ENCODE measurements around the gene R3HCC1L. TPM values are rescaled to one million over a fixed set of nuclear protein-coding genes. Genes with fewer than 3 reads are reported as not detected.
"Not testable (repeated sequence)": the region's sequence is repeated elsewhere in the genome, so short reads cannot be mapped to it uniquely, and the experiment has no call there.

R3HCC1L gene
- total RNA-seq, 1 experiment from 2014 or later, result 12.1 TPM

GRCh38 chr10:98226508-98227144 lies 92.2 kb downstream of the R3HCC1L start:
- DNase-seq (ENCODE audit: low read depth), result no peak

DNA sequence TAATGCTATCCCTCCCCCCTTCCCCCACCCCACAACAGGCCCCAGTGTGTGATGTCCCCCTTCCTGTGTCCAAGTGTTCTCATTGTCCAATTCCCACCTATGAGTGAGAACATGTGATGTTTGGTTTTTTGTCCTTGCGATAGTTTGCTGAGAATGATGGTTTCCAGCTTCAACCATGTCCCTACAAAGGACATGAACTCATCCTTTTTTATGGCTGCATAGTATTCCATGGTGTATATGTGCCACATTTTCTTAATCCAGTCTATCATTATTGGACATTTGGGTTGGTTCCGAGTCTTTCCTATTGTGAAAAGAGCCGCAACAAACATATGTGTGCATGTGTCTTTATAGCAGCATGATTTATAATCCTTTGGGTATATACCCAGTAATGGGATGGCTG lies 93.3 kb downstream of the R3HCC1L start:
- not testable (repeated sequence) for DNase-seq (ENCODE audit: low read depth)

GRCh38 chr10:98228266-98228665 lies 93.8 kb downstream of the R3HCC1L start:
- not testable (repeated sequence) for DNase-seq (ENCODE audit: low read depth)

- DNase-seq (ENCODE audit: low read depth), result no peak
Observed at GRCh38 chr10:98231417-98231816, 97.0 kb downstream of the R3HCC1L start.

GRCh38 chr10:98235846-98236245 lies 101.4 kb downstream of the R3HCC1L start:
- DNase-seq (ENCODE audit: low read depth), result no peak

DNA sequence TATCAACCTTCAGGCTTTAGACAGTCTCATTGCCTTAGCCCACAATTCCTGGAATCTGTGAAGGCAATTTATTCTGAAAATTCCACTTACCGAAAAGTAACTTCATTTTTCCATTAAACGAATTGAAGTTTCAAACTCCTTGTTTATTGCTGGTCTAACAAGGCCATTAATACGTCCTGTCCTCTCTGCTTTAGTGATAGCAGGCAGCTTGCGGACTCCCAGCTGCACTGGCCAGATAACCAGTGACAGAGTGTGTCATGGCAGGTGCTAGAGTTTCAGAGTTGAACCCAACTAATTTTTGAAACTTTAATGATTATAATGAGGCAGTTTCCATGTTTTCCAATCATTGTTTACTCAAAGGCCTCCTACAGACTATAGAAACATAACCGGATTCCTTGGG lies 102.4 kb downstream of the R3HCC1L start:
- DNase-seq (ENCODE audit: low read depth), result no peak

- no peak for DNase-seq (ENCODE audit: low read depth)
Observed at GRCh38 chr10:98238391-98238790, 103.9 kb downstream of the R3HCC1L start.

DNA sequence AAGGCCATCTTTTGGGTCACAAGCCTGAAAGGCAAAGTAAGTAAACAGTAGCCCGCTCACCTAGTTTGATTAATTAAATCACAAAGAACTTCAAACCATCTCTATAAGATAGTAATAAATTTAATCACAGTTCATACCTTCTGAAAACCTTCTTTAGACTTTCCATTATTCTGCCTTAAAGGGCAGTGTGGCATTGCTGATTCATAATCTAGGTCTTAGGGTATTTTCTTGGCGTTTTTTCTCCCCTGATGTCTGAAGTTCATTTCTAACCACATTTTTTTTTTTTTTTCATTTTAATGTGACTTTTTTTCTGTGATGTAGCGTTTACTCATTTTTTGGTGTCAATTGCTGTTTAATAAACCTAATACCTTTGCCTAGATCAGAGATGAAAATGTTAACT lies 106.1 kb downstream of the R3HCC1L start:
- DNase-seq (ENCODE audit: low read depth), result no peak

GRCh38 chr10:98242823-98243222 lies 108.4 kb downstream of the R3HCC1L start:
- DNase-seq (ENCODE audit: low read depth), result peak; percentile 32

GRCh38 chr10:98244141-98244540 lies 109.7 kb downstream of the R3HCC1L start:
- no peak for DNase-seq (ENCODE audit: low read depth)

DNA sequence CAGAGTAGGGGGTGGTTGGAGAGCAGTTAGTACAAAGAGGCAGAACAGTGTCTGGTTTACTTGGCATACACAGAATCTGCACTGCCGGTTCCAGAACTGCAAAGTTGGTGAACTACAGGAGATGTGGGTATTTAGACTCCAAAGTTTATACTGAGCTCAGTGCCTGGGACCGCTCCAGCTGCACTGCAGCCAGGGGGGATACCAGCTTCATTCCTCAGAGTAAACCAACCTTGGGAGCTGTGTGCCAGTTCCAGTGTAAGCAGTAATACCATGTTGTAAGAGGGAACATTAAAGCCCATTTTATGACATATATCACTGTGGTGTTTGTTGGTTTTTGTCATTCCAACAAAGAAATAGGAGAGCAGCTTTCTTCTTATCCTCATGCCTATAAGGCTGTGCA lies 110.1 kb downstream of the R3HCC1L start:
- no peak for DNase-seq (ENCODE audit: low read depth)

DNA sequence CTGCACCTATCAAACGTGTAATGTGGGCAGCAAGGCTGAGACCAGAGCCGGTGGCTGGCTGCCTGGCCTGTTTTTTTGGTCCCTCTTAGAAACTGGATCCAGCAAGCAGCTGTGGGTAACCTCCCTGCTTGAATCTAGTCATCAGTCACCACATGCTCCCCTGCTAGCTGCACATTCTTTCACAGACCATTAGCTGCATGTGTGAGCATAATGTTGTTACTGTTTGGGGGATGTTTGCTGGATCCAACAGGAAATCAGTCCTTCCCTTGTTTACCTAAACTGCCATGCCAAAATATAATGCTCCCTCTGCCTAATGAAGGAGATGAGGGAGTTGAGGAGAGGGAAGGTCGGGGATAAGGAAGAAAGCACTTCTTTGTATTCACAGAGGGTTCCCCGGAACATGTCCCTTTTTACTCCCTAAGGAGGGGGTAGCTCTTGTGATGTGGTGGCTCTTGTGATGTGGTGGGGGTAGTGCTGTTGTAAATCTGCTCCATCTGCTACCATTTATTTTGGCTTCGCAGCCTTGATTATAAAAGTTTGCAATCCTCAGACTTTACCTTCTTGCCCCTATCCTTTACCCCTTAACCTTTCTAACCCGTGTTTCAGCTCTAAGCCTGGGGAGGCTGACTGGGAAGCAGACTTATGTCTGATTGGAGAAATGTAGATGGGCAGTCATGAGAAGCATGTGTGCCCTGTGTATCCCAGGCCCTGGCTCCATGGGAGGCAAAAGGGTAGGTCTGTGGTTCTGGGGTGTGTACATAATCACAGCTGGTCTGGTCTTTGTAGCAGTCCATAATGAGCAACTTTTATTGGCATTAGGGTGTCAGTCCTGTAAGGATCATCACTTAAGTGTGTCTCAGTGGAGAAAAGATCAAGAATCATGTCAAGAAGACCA lies 112.7 kb downstream of the R3HCC1L start:
- DNase-seq (ENCODE audit: low read depth), result no peak

GRCh38 chr10:98248018-98248417 lies 113.6 kb downstream of the R3HCC1L start:
- no peak for DNase-seq (ENCODE audit: low read depth)

DNA sequence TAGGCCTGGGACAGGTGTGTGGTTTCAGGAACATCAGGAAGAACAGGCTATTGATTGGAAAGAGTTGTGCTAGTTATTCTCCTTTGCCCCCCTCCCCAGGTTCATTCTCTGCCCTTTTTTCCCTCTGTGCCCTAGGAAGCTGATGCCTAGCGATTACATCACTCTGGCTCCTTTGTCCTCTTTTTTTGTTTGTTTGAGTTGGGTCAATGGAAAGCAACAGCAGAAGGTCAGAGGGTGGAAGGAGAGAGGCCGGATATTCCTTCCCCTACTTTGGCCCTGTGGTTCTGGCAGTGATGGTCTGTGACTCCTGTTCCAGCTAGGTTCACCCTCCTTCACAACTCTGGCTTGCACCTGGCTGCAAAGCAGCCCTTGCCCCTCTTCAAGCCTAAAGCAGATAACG lies 114.7 kb downstream of the R3HCC1L start:
- no peak for DNase-seq (ENCODE audit: low read depth)

GRCh38 chr10:98251399-98251798 lies 116.9 kb downstream of the R3HCC1L start:
- no peak for DNase-seq (ENCODE audit: low read depth)

DNA sequence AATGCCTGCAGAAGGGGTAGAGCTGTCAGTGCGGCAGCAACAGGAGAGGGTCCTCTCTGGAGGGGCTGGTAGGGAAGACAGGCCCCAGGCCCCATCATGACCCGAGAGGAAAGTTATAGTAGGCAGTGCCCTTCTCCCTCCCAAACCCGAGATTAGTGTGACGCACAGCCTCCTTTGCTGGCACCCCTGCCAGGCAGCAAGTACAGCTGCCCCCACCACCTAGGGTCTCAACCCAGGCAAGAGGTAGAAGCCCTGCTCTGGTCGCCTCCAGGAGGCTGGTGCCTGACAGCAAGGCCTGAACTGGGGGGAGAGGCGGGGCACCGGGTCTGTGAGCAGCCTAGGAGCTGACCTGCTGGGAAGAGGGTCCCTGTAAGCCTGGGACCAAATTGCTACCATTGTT lies 118.0 kb downstream of the R3HCC1L start:
- DNase-seq (ENCODE audit: low read depth), result no peak

DNA sequence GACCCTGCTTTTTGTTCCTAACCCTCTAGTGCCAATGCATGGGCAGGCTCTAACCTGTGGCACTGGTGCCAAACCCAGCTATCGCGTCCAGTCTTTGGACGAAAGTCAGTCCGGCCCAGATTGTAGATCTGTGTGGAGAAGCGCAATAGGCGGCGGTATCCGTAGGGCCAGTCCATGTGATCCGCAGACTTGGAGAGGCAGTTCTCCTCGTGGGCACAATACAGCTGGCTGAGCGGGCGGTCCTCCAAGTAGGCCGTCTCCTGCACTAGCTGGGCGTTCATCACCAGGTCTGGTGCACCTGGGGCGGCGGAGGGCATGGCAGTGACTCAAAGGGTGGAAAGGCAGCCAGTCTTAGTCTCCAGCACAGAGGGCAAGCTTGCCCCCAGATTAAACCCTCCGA lies 119.0 kb downstream of the R3HCC1L start:
- DNase-seq (ENCODE audit: low read depth), result no peak

DNA sequence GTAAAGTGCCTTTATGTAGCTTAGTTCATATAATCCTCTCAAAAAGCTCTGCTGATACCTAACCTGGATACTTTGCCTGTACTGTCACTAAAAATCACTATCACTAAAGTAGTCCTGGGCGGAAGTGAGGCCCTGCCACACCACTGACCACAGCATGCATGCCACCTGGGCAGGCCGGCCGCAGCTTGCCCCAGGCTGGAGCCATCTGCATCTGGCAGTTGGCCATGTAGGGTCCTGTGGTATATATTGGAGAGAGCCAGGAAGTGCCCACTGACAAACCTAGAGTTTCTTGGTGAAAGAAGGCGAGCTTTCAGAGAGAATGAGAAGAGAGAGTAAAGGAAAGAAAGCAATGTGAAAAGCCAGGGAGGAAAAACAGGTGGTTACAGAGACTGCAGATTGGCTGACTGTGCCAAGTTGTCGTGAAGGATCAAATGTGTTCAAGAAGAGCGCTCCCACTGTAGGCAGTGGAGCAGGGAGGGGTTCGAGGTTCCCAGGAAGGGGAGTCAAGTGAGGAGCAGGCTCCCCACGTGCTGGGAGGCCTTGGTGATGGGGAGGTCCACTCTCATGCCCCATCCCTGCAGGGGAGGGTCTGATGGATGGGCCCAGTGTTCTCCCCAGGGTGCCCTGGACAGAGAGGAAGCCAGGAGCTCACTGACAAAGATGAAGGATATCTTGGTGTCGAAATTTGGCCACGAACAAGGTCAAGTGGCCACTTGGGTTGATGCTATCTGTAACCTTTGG lies 119.9 kb downstream of the R3HCC1L start:
- DNase-seq (ENCODE audit: low read depth), result no peak

- DNase-seq (ENCODE audit: low read depth), result no peak
Observed at GRCh38 chr10:98255146-98255877, 120.9 kb downstream of the R3HCC1L start.

GRCh38 chr10:98256692-98257091 lies 122.2 kb downstream of the R3HCC1L start:
- DNase-seq (ENCODE audit: low read depth), result no peak

DNA sequence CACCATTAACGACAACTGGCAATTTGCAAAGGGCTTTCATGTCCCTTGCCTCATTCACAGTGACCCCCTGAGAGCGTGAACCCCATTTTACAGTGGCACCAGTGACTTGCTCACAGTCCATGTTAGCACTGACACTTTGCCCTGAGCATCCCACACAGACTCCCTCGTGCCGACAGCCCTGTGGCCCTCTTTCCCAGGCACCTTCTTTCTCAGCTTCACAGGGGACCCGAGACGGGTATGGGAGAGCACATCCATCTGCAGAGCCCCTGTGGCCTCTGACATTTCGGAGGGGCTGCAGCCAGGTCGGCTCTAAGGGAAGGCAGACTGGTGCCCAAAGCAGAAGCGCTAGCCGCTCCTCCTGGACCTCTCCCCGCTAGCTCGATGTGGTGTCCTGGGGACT lies 122.7 kb downstream of the R3HCC1L start:
- no peak for DNase-seq (ENCODE audit: low read depth)

Measured in HT1080 (cell line).